ENCODE data around the gene MTUS2.

DNA sequence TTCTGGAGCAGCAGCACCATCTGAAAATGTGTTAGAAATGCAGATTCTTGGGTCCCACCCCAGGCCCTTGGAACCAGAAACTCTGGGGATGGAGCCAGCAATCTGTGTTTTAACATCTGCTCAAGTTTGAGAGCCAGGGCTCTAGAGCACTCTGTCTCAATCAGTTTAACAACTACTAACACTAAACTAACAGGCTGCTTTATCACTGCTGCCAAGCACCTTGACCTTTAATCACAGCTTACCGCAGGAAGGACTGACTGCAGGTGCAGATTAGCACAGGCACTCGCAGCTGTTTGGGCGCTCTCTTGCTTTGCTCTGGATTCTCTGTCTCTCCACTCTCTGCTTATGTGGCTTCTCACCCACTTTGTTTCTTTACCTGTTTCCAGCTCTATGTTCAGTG is 163.5 kb downstream of the MTUS2 start:
- TF ChIP-seq, protein P1, sequence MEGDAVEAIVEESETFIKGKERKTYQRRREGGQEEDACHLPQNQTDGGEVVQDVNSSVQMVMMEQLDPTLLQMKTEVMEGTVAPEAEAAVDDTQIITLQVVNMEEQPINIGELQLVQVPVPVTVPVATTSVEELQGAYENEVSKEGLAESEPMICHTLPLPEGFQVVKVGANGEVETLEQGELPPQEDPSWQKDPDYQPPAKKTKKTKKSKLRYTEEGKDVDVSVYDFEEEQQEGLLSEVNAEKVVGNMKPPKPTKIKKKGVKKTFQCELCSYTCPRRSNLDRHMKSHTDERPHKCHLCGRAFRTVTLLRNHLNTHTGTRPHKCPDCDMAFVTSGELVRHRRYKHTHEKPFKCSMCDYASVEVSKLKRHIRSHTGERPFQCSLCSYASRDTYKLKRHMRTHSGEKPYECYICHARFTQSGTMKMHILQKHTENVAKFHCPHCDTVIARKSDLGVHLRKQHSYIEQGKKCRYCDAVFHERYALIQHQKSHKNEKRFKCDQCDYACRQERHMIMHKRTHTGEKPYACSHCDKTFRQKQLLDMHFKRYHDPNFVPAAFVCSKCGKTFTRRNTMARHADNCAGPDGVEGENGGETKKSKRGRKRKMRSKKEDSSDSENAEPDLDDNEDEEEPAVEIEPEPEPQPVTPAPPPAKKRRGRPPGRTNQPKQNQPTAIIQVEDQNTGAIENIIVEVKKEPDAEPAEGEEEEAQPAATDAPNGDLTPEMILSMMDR (IDR thresholded peaks at IDR 0.05), result no peak
- TF ChIP-seq POLR2A (IDR thresholded peaks at IDR 0.05), result no peak
